ENCODE measurements around the gene GASK1A.
A peak's percentile ranks its signal among the peaks of the same experiment; 100 is the strongest.

GASK1A gene

DNA sequence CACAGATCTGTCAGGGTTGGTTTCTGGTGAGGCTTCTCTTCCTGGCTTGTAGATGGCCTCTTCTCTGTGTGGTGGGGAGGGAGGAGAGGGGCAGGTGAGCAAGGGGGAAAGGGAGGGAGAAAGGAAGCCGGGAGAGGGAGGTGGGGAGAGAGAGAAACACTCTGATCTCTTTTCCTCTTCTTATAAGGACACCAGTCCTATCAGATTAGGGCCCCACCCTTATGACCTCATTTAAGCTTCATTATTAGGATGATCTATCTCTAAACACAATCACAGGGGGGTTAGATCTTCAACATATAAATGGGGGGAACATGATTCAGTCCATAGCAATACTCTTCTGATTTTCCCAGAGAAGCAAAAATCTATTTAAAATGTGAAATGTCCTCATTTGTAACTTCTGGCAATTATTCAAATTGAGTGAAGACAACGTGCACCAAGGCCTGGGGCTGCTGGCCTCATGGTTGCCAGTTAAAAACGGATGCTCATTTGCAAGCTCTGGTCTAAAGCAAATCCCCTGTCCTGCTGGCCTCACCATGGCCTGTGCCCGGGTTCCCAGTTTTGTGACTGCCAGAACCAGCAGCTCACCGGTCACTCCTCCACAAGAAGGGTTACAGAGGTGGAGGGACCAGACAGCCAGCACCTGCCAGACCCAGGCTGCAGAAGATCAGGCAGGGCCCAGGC lies 118.4 kb downstream of the GASK1A start:
- H3K27me3 Mint-ChIP-seq (ENCODE audit: low read depth), result no peaks in the 10 kb centered on the region
- H3K4me1 Mint-ChIP-seq (ENCODE audit: low read depth), result no peaks in the 10 kb centered on the region
- H3K27ac Mint-ChIP-seq, result no peak overlapping the region

DNA sequence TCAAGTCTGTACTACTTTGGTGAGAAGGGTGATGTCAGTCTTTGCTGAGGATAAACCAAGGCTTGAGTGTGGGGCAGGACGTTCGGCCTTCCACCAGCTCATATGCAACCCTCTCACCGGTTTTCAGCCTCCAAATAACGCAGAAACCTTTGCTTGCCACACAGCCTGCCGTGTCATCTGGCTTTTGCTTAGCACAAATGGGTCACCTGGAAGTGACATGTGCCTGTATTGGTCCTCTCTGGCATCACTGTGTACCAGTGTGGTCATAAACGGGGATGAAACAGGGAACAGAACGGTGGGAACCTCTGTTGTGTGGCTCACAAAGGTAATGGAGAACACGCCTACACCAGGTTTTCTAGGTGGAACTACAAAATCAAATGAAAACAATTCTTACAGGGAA lies 119.7 kb downstream of the GASK1A start:
- Mint-ChIP-seq H3K9me3 (no peaks in the 10 kb centered on the region), H3K4me1 (ENCODE audit: low read depth) (no peaks in the 10 kb centered on the region), H3K27ac (no peak overlapping the region), H3K4me3 (no peak overlapping the region), H3K36me3 (ENCODE audit: low read depth) (no peaks in the 10 kb centered on the region), H3K27me3 (ENCODE audit: low read depth) (no peaks in the 10 kb centered on the region)

More for the DNA sequence above, 118.4 kb downstream of the GASK1A start:
- no peak overlapping the region for H3K4me3 Mint-ChIP-seq
- no peaks in the 10 kb centered on the region for H3K36me3 Mint-ChIP-seq (ENCODE audit: low read depth)
- no peaks in the 10 kb centered on the region for H3K9me3 Mint-ChIP-seq

DNA sequence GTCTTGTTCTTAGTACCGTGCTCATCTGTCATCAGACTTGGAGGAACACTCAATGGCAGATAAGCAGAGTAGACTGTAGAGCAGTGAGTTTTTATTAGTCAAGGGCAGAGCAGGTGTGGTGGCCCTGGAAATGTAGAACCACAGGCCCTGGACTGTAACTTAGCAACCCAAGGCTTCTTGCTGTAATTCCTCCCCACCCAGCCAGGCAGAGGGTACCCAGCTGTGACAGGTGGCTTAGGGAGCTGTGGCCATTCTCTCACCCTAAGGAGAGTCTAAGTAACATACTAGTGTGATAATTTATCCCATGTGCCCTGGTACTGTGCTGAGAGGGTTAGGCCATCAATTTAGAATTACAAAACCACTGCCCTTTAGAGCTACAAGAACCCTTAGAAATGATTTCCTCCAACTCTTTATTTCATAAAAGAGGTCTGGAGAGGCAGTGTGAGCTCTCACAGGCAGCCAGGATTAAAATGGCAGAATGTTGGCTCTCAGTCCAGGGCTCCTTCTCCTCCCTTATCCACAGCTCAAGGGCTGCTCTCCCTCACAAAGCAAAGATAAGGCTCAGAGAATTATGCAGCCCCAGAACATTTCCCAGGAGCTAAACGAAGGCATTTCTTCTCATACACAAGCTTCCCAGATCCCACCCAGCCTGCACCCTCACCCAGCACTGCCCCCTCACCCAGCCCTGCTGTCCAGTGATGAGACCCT lies 123.8 kb downstream of the GASK1A start:
- Mint-ChIP-seq H3K27ac (no peak overlapping the region), H3K27me3 (ENCODE audit: low read depth) (peaks cover 3% of the 10 kb centered on the region), H3K4me3 (no peak overlapping the region), H3K9me3 (no peaks in the 10 kb centered on the region), H3K36me3 (ENCODE audit: low read depth) (no peaks in the 10 kb centered on the region), H3K4me1 (ENCODE audit: low read depth) (peaks cover 8% of the 10 kb centered on the region)

DNA sequence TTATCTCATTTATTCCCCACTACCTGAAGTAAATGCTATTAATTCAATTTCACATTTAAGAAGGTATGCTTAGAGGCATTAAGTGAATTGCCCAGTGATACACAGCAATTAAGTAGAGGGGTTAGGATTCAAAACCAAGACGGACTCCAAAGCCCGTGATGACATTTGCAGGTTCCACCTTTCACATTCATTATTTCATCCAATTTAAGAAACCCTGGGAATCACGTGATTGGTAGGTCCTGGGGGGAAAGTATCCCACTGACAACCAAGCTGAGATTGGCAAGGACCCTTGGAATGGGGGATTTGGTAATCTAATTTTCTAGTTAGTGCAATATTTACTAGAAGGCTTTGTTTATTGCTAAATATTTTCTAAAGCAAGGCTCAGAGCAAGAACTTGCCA lies 124.9 kb downstream of the GASK1A start:
- H3K9me3 Mint-ChIP-seq, result no peaks in the 10 kb centered on the region
- no peaks in the 10 kb centered on the region for H3K36me3 Mint-ChIP-seq (ENCODE audit: low read depth)
- H3K4me1 Mint-ChIP-seq (ENCODE audit: low read depth), result peaks cover 8% of the 10 kb centered on the region
- H3K4me3 Mint-ChIP-seq, result no peak overlapping the region
- H3K27ac Mint-ChIP-seq, result no peak overlapping the region
- H3K27me3 Mint-ChIP-seq (ENCODE audit: low read depth), result peaks cover 3% of the 10 kb centered on the region

DNA sequence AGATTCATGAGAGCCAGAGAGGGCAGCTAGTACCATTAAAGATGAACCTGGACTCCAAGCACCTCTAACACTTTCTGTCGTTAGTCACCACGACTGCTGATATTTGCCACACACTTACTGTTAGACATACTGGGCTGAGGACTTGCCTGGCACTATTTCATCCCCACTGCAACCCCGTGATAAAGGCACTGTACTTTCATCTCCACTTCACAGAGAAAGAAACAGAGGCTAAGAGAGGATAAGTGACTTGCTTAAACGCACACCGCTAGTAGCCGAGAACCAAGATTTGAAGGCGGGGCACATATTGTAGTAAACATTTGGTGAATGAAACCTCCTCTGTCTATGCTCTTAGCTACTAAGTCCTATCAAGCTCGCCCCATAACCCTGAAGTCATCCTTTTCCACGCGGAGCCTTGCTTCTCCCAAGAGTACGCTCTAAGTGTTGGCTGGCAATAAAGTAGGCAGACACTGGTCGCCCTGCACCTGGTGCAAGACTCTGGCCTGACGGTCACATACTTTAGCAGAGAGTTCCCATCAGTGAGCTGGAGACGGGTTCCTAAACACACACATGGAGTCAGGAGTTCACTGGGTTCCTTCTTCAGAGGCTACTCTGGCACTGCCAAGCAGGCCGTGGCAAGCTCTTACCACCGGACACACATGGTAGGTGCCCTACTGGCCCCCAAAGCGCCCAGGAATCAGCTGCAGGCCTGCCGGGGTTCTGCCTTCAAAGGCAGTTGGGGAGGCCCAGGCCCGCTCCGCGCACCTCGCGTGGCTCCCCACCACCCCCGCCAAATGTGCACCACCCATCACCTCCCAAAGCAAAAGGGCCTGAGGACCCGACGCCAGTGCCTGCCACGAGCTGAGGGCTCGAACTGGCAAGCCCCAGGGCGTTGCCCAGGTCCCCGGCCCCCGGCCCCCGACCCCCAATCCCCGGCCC lies 125.8 kb downstream of the GASK1A start:
- Mint-ChIP-seq H3K9me3 (peaks cover 1% of the 10 kb centered on the region), H3K27ac (no peak overlapping the region), H3K36me3 (ENCODE audit: low read depth) (no peaks in the 10 kb centered on the region), H3K4me1 (ENCODE audit: low read depth) (peaks cover 8% of the 10 kb centered on the region), H3K4me3 (peak overlapping the region; percentile 67), H3K27me3 (ENCODE audit: low read depth) (peaks cover 3% of the 10 kb centered on the region)

DNA sequence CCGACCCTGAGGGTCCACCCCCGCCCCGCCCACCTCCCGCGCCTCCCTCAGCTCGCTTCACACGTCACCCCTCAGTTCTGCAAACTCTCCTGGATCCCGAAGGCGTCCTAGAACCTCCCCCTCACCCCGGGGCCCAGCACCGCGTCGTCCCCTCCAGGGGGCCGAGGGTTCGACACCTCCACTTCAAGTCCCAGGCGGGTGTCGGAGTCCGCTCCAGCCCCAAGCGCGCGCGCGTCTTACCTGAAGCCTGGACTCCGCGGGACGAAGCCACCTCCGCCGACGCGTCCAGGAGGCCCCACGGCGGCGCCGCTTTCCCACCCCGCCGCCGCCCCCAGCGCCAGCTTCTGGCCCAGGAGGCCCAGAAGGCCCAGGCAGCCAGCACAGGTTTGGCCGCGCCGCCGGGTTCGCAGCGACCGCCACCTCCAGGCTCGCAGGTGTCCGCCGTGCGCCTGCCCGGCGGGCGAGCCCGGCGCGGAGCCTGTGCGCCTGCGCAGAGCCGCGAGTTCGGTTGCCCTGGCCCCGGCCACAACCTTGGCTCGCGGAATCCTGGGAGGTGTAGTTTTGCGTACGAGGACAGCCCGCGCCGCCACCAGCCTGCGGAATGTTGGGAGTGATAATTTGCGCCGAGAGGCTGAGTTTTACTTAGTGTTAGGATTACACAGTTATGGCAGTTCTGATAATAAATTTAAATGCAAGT lies 126.6 kb downstream of the GASK1A start, which contains the start of gene POMGNT2:
POMGNT2 (minus strand) TSS at position 484 of the 697 bp plus-strand sequence. CDS start 24,648 bp downstream, outside the sequence.
- H3K27me3 Mint-ChIP-seq (ENCODE audit: low read depth), result peaks cover 3% of the 10 kb centered on the region
- H3K4me1 Mint-ChIP-seq (ENCODE audit: low read depth), result peaks cover 8% of the 10 kb centered on the region
- no peaks in the 10 kb centered on the region for H3K36me3 Mint-ChIP-seq (ENCODE audit: low read depth)
- peak within 1 kb of the TSS; percentile 68 for H3K4me3 Mint-ChIP-seq
- peaks cover 3% of the 10 kb centered on the region for H3K9me3 Mint-ChIP-seq
- no peak within 1 kb of the TSS for H3K27ac Mint-ChIP-seq

DNA sequence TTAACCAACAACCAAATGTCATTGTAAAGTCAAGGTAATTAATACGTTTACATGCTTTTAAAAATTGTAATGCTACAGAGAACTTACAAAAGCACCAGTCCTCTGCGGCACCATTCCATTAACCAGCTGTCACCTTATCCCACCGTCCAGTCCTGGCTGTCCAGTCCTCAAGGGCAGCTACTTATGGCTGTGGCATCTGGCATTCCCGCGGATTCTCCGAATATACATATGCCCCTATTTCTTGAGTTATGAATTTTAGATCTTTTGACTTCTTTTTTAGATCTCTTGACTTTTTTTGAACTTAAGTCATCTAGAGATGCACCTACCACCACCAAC lies 127.2 kb downstream of the GASK1A start:
- H3K27me3 Mint-ChIP-seq (ENCODE audit: low read depth), result peaks cover 3% of the 10 kb centered on the region
- no peak overlapping the region for H3K27ac Mint-ChIP-seq
- H3K36me3 Mint-ChIP-seq (ENCODE audit: low read depth), result no peaks in the 10 kb centered on the region
- H3K4me1 Mint-ChIP-seq (ENCODE audit: low read depth), result peaks cover 8% of the 10 kb centered on the region
- peaks cover 3% of the 10 kb centered on the region for H3K9me3 Mint-ChIP-seq
- peak overlapping the region; percentile 68 for H3K4me3 Mint-ChIP-seq

Measured in T-helper 1 cell treated with Interleukin-12 subunit alpha and Interleukin-12 subunit beta and Interleukin-4 antibody, amounts not matched to agents 30 μg/mL and 1 μg/mL, for 36 hours (primary cell).